ENCODE data around the gene NOP56. TPM values are rescaled to one million over a fixed set of nuclear protein-coding genes. Genes with fewer than 3 reads are reported as not detected.

The NOP56 gene
- polyA plus RNA-seq, 4 donors = 198 to 280 (median 246) TPM

GRCh38 chr20:2698912-2699311 is 46.5 kb downstream of the NOP56 start:
- DNase-seq (ENCODE audit: low read depth in 4 of 4, low spot score in 2 of 4) = no peak

- no peak for DNase-seq (ENCODE audit: low read depth in 4 of 4, low spot score in 2 of 4)
These were observed 47.5 kb downstream of the NOP56 start for GRCh38 chr20:2699775-2700413.

- DNase-seq (ENCODE audit: low read depth in 4 of 4, low spot score in 2 of 4) = no peak
These were observed 48.6 kb downstream of the NOP56 start for GRCh38 chr20:2700913-2701620.

GRCh38 chr20:2701671-2702081 is 49.2 kb downstream of the NOP56 start:
- DNase-seq (ENCODE audit: low read depth in 4 of 4, low spot score in 2 of 4) = no peak

- no peak for DNase-seq (ENCODE audit: low read depth in 4 of 4, low spot score in 2 of 4)
These were observed 51.5 kb downstream of the NOP56 start for GRCh38 chr20:2703716-2704475.

GRCh38 chr20:2705931-2706645 is 53.7 kb downstream of the NOP56 start:
- DNase-seq (ENCODE audit: low read depth in 4 of 4, low spot score in 2 of 4) = no peak

- DNase-seq (ENCODE audit: low read depth in 4 of 4, low spot score in 2 of 4) = no peak
These were observed 54.4 kb downstream of the NOP56 start for GRCh38 chr20:2706688-2707352.

- no peak for DNase-seq (ENCODE audit: low read depth in 4 of 4, low spot score in 2 of 4)
These were observed 55.1 kb downstream of the NOP56 start for GRCh38 chr20:2707353-2708072.

Other genes with a start within 250 kb of the NOP56 start
- 100 to 1,000 TPM; 134 to 193 (median 158) TPM for gene SNRPB, start 181.8 kb upstream of the NOP56 start, polyA plus RNA-seq (ENCODE audit: insufficient read length in 4 of 4)
- 10 to 100 TPM; 14.1 to 18.9 (median 16.4) TPM for gene ZNF343, start 143.7 kb upstream of the NOP56 start, polyA plus RNA-seq (ENCODE audit: insufficient read length in 4 of 4)
- gene TMC2, start 116.1 kb upstream of the NOP56 start, polyA plus RNA-seq (ENCODE audit: insufficient read length in 4 of 4) = under 1 TPM; 0.14 to 0.43 (median 0.23) TPM
- 100 to 1,000 TPM; 125 to 142 (median 135) TPM for gene IDH3B, start 11.6 kb downstream of the NOP56 start, polyA plus RNA-seq (ENCODE audit: insufficient read length in 4 of 4)
- 10 to 100 TPM; 25.8 to 45.1 (median 37.8) TPM for gene EBF4, start 40.1 kb downstream of the NOP56 start, polyA plus RNA-seq (ENCODE audit: insufficient read length in 4 of 4)
- gene CPXM1, start 148.0 kb downstream of the NOP56 start, polyA plus RNA-seq (ENCODE audit: insufficient read length in 4 of 4) = 100 to 1,000 TPM; 238 to 306 (median 269) TPM
- gene C20orf141, start 162.4 kb downstream of the NOP56 start, polyA plus RNA-seq (ENCODE audit: insufficient read length in 4 of 4) = not detected
- gene TMEM239, start 163.7 kb downstream of the NOP56 start, polyA plus RNA-seq (ENCODE audit: insufficient read length in 4 of 4) = under 1 TPM in 2 of 4 donors, not detected in 2; 0.07 to 0.09 TPM
- gene PCED1A, start 188.0 kb downstream of the NOP56 start, polyA plus RNA-seq (ENCODE audit: insufficient read length in 4 of 4) = 10 to 100 TPM; 52.9 to 87.1 (median 75.4) TPM
- gene VPS16, start 188.1 kb downstream of the NOP56 start, polyA plus RNA-seq (ENCODE audit: insufficient read length in 4 of 4) = 10 to 100 TPM; 35.7 to 45.0 (median 40.9) TPM
- 100 to 1,000 TPM in 1 of 4 donors, 10 to 100 TPM in 3; 89.8 to 113 (median 95.5) TPM for gene PTPRA, start 220.8 kb downstream of the NOP56 start, polyA plus RNA-seq (ENCODE audit: insufficient read length in 4 of 4)

Data from left renal cortex interstitium (tissue), 4 donors.